H9 (cell line): ENCODE results near the gene NAPEPLD. TPM values are rescaled to one million over a fixed set of nuclear protein-coding genes. Genes with fewer than 3 reads are reported as not detected.

Experiments
- DNase-seq: peaks from one replicate; pipeline ENCODE4 v3.0.0-alpha.2; 2017
- H2AFZ ChIP-seq: one replicate; pipeline ENCODE4 v1.6.1; 2013; ENCODE audit warnings: mild to moderate bottlenecking, low read length, control low read depth, moderate library complexity
- H2AK5ac ChIP-seq: 2 replicates; pipeline ENCODE4 v1.6.1; 2013; ENCODE audit warnings: low read length, control low read depth, mixed read lengths; ENCODE audit not compliant: insufficient read length
- H2BK120ac ChIP-seq: one replicate; pipeline ENCODE4 v1.6.1; 2013; ENCODE audit warnings: low read depth, mild to moderate bottlenecking, low read length, control low read depth, inconsistent platforms; ENCODE audit not compliant: poor library complexity, severe bottlenecking
- H2BK12ac ChIP-seq: 2 replicates; pipeline ENCODE4 v1.6.1; 2013; ENCODE audit warnings: low read length, control low read depth, mixed read lengths, low read depth; ENCODE audit not compliant: insufficient read length
- H2BK15ac ChIP-seq: 2 replicates; pipeline ENCODE4 v1.6.1; 2013; ENCODE audit warnings: low read depth, low read length, control low read depth
- H2BK20ac ChIP-seq: one replicate; pipeline ENCODE4 v1.6.1; 2013; ENCODE audit warnings: low read depth, mild to moderate bottlenecking, low read length, control low read depth, inconsistent platforms; ENCODE audit not compliant: poor library complexity, severe bottlenecking
- H2BK5ac ChIP-seq: 2 replicates; pipeline ENCODE4 v1.6.1; 2013; ENCODE audit warnings: low read length, control low read depth, mixed read lengths; ENCODE audit not compliant: insufficient read length
- H3K14ac ChIP-seq: 2 replicates; pipeline ENCODE4 v1.6.1; 2013; ENCODE audit warnings: low read length, control low read depth; ENCODE audit not compliant: insufficient read depth
- H3K18ac ChIP-seq: 2 replicates; pipeline ENCODE4 v1.6.1; 2013; ENCODE audit warnings: low read depth, mild to moderate bottlenecking, mixed read lengths, low read length, control low read depth; ENCODE audit not compliant: insufficient read length
- H3K23ac ChIP-seq: 2 replicates; pipeline ENCODE4 v1.6.1; 2013; ENCODE audit warnings: low read length, control low read depth, mixed read lengths, low read depth; ENCODE audit not compliant: insufficient read length
- H3K23me2 ChIP-seq: 2 replicates; pipeline ENCODE4 v1.6.1; 2013; ENCODE audit warnings: low read depth, mild to moderate bottlenecking, mixed read lengths, low read length, control low read depth; ENCODE audit not compliant: insufficient read length, poor library complexity, severe bottlenecking
- H3K27ac ChIP-seq: 2 replicates; pipeline ENCODE4 v1.5.1; 2013; ENCODE audit warnings: low read length, control low read depth, mixed read lengths, low read depth; ENCODE audit not compliant: insufficient read length
- H3K27me3 ChIP-seq: 2 replicates; pipeline ENCODE4 v1.6.1; 2013; ENCODE audit warnings: low read length, control low read depth, inconsistent platforms; ENCODE audit not compliant: insufficient read depth
- H3K4ac ChIP-seq: 2 replicates; pipeline ENCODE4 v1.6.1; 2013; ENCODE audit warnings: low read depth, mild to moderate bottlenecking, control low read depth, inconsistent platforms, low read length, moderate library complexity
- H3K4me1 ChIP-seq: 2 replicates; pipeline ENCODE4 v1.6.1; 2013; ENCODE audit warnings: low read length, control low read depth, inconsistent platforms; ENCODE audit not compliant: insufficient read depth
- H3K4me2 ChIP-seq: 2 replicates; pipeline ENCODE4 v1.6.1; 2013; ENCODE audit warnings: low read length, control low read depth, mixed read lengths; ENCODE audit not compliant: insufficient read length, insufficient read depth
- H3K56ac ChIP-seq: 2 replicates; pipeline ENCODE4 v1.6.1; 2013; ENCODE audit warnings: low read depth, mild to moderate bottlenecking, mixed read lengths, low read length, control low read depth; ENCODE audit not compliant: insufficient read length
- H3K79me1 ChIP-seq: 2 replicates; pipeline ENCODE4 v1.6.1; 2013; ENCODE audit warnings: low read depth, mild to moderate bottlenecking, moderate library complexity, low read length, control low read depth, inconsistent platforms; ENCODE audit not compliant: insufficient read depth, poor library complexity, severe bottlenecking
- H3K79me2 ChIP-seq: 2 replicates; pipeline ENCODE4 v1.6.1; 2013; ENCODE audit warnings: low read length, control low read depth, inconsistent platforms; ENCODE audit not compliant: insufficient read depth
- H3K9ac ChIP-seq: 2 replicates; pipeline ENCODE4 v1.6.1; 2013; ENCODE audit warnings: low read length, control low read depth, mixed read lengths; ENCODE audit not compliant: insufficient read length; ENCODE audit errors: extremely low read depth
- H3K9me3 ChIP-seq: one replicate; pipeline ENCODE4 v1.6.1; 2013; ENCODE audit warnings: low read depth, low read length, inconsistent platforms; ENCODE audit not compliant: control insufficient read depth
- H3T11ph ChIP-seq: one replicate; pipeline ENCODE4 v1.6.1; 2013; ENCODE audit warnings: mild to moderate bottlenecking, low read length, control low read depth, inconsistent platforms
- H4K20me1 ChIP-seq: one replicate; pipeline ENCODE4 v1.6.1; 2013; ENCODE audit not compliant: control insufficient read depth, insufficient read length, insufficient read depth
- H4K5ac ChIP-seq: 2 replicates; pipeline ENCODE4 v1.6.1; 2013; ENCODE audit warnings: low read depth, mild to moderate bottlenecking, mixed read lengths, low read length, control low read depth; ENCODE audit not compliant: insufficient read length
- H4K8ac ChIP-seq: replicated peaks from 2 replicates; pipeline ENCODE4 v1.6.1; 2013; ENCODE audit warnings: low read length, control low read depth, mixed read lengths, low read depth; ENCODE audit not compliant: insufficient read length
- H4K91ac ChIP-seq: 2 replicates; pipeline ENCODE4 v1.6.1; 2013; ENCODE audit warnings: low read depth, mild to moderate bottlenecking, moderate library complexity, mixed read lengths, low read length, control low read depth; ENCODE audit not compliant: insufficient read length
- H3K27ac Mint-ChIP-seq, 3 experiments: 2 replicates in 2 of 3; 3 replicates in 1 of 3; pipeline ENCODE4 v1.8.0; 2020 to 2021; ENCODE audit warnings: mixed read lengths in 3 of 3, mild to moderate bottlenecking in 1 of 3, moderate library complexity in 1 of 3
- H3K27me3 Mint-ChIP-seq: 2 replicates; pipeline ENCODE4 v1.8.0; 2021; ENCODE audit warnings: low read depth, mild to moderate bottlenecking, moderate library complexity, mixed read lengths
- H3K36me3 Mint-ChIP-seq, 3 experiments: 2 replicates in 2 of 3; 3 replicates in 1 of 3; pipeline ENCODE4 v1.8.0; 2020 to 2021; ENCODE audit warnings: low read depth in 3 of 3, mixed read lengths in 3 of 3; ENCODE audit not compliant: insufficient read depth in 1 of 3
- H3K4me1 Mint-ChIP-seq, 2 experiments: 2 replicates each; pipeline ENCODE4 v1.8.0; 2020; ENCODE audit warnings: mixed read lengths in 2 of 2
- H3K4me3 Mint-ChIP-seq, 2 experiments: 2 replicates in 1 of 2; 3 replicates in 1 of 2; pipeline ENCODE4 v1.8.0; 2020 to 2021; ENCODE audit warnings: mild to moderate bottlenecking in 2 of 2, mixed read lengths in 2 of 2, moderate library complexity in 1 of 2
- H3K9me3 Mint-ChIP-seq, 2 experiments: 2 replicates in 1 of 2; 3 replicates in 1 of 2; pipeline ENCODE4 v1.8.0; 2020; ENCODE audit warnings: mild to moderate bottlenecking in 2 of 2, mixed read lengths in 2 of 2, moderate library complexity in 1 of 2
- WGBS: extraction: QIAGEN DNeasy Blood & Tissue Kit; methylation state at CpG from one replicate; pipeline ENCODE4 v1.1.7; 2013; ENCODE audit warnings: missing lambda C conversion rate, low lambda C conversion rate, mixed read lengths; ENCODE audit not compliant: insufficient read length; ENCODE audit errors: extremely low coverage; 5-methylcytosine and 5-hydroxymethylcytosine counted together
- total RNA-seq: library from RNA; stranded (reverse); gene quantifications from 2 replicates; pipeline ENCODE4 v1.2.1, GENCODE V29; 2021
- TF ChIP-seq, protein P1 (sequence below): fragments of 200-600 bp; sonication (generic); conservative IDR thresholded peaks from 3 replicates; pipeline ENCODE4 v1.8.0; 2021; ENCODE audit warnings: antibody characterized with exemption, mild to moderate bottlenecking

Gene NAPEPLD
- total RNA-seq, 1 experiment from 2014 or later = 9.3 TPM

GRCh38 chr7:103132995-103133688 lies 15.8 kb downstream of the NAPEPLD start:
- H3K79me1 ChIP-seq = no peaks in the 10 kb centered on the region
- no peaks in the 10 kb centered on the region for H3K23me2 ChIP-seq
- no peak overlapping the region for H3K4me2 ChIP-seq
- no peak overlapping the region for H2BK20ac ChIP-seq
- H4K8ac ChIP-seq = no peak overlapping the region
- no peak overlapping the region for H3K27ac ChIP-seq
- H3T11ph ChIP-seq = no peak overlapping the region
- no peaks in the 10 kb centered on the region for H4K20me1 ChIP-seq
- H2BK12ac ChIP-seq = no peak overlapping the region
- H3K4ac ChIP-seq = no peak overlapping the region
- no peak overlapping the region for H4K5ac ChIP-seq
- H3K56ac ChIP-seq = no peak overlapping the region
- Mint-ChIP-seq H3K4me1 (peaks cover 12 to 16% of the 10 kb centered on the region in 2 experiments), H3K36me3 (peaks cover 2 to 5% (median 4%) of the 10 kb centered on the region in 3 experiments; a peak in 6 of 7 replicates), H3K27ac (peak overlapping the region in 2 of 3 experiments; percentile 21 to 63; a peak in 3 of 7 replicates), H3K27me3 (no peaks in the 10 kb centered on the region), H3K9me3 (no peaks in the 10 kb centered on the region), H3K4me3 (no peak overlapping the region)
- DNase-seq = no peak
- H2AK5ac ChIP-seq = no peak overlapping the region
- no peak overlapping the region for H2BK15ac ChIP-seq
- peaks cover 2% of the 10 kb centered on the region; the same call in 1 of the 2 replicates for H3K4me1 ChIP-seq
- H3K79me2 ChIP-seq = peaks cover 3% of the 10 kb centered on the region; the same call in 1 of the 2 replicates
- no peak overlapping the region for H2AFZ ChIP-seq
- TF ChIP-seq, protein P1, sequence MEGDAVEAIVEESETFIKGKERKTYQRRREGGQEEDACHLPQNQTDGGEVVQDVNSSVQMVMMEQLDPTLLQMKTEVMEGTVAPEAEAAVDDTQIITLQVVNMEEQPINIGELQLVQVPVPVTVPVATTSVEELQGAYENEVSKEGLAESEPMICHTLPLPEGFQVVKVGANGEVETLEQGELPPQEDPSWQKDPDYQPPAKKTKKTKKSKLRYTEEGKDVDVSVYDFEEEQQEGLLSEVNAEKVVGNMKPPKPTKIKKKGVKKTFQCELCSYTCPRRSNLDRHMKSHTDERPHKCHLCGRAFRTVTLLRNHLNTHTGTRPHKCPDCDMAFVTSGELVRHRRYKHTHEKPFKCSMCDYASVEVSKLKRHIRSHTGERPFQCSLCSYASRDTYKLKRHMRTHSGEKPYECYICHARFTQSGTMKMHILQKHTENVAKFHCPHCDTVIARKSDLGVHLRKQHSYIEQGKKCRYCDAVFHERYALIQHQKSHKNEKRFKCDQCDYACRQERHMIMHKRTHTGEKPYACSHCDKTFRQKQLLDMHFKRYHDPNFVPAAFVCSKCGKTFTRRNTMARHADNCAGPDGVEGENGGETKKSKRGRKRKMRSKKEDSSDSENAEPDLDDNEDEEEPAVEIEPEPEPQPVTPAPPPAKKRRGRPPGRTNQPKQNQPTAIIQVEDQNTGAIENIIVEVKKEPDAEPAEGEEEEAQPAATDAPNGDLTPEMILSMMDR = no peak
- H4K91ac ChIP-seq = no peak overlapping the region
- H3K9me3 ChIP-seq = no peaks in the 10 kb centered on the region
- no peak overlapping the region for H3K23ac ChIP-seq
- H2BK5ac ChIP-seq = no peak overlapping the region
- no peak overlapping the region for H3K14ac ChIP-seq
- H3K27me3 ChIP-seq = no peaks in the 10 kb centered on the region
- WGBS = no CpG with 5 or more reads among the region's 9 CpGs
- no peak overlapping the region for H3K18ac ChIP-seq
- H3K9ac ChIP-seq = no peak overlapping the region
- H2BK120ac ChIP-seq = no peak overlapping the region
